ENCODE data around the gene UBA3. TPM values are rescaled to one million over a fixed set of nuclear protein-coding genes. Genes with fewer than 3 reads are reported as not detected.

UBA3 gene
- total RNA-seq, 5 donors from 2014 or later (not counting 1 experiment from before 2014, with no cell fraction given): 62.7 to 83.1 (median 73.2) TPM

DNA sequence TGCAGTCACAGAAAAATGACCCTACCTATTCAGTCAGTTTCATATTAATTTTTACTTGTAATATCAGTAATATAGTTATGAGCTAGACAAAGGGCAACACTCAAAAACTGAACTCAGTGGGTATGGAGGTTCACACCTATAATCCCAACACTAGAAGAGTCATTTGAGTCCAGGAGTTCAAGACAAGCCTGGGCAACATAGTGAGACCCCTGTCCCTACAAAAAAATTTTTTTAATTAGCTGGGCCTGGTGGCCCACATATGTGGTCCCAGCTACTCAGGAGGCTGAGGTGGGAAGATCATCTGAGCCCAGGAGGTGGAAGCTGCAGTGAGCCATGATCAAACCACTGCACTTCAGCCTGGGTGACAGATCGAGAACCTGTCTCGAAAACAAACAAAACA is 31.2 kb downstream of the UBA3 start:
- H3K4me3 ChIP-seq (ENCODE audit: control insufficient read depth in 1 of 2, extremely low read depth in 1 of 2, low read length in 1 of 2): no peak overlapping the region
- DNase-seq (no peak), ATAC-seq (replicated peaks in 1 of 4) (no peak)
- peaks cover 0 to 30% of the 10 kb centered on the region in 2 donors for H3K36me3 ChIP-seq (ENCODE audit: control insufficient read depth in 2 of 2, extremely low read depth in 1 of 2, insufficient read depth in 1 of 2, low read length in 1 of 2)
- H3K27me3 ChIP-seq (replicated peaks in 1 of 2; ENCODE audit: control insufficient read depth in 2 of 2, extremely low read depth in 1 of 2, insufficient read depth in 2 of 2, low read length in 1 of 2): no peaks in the 10 kb centered on the region
- Mint-ChIP-seq H3K36me3 (peaks cover 28% of the 10 kb centered on the region), H3K9me3 (no peaks in the 10 kb centered on the region), H3K4me1 (peaks cover 56 to 64% (median 57%) of the 10 kb centered on the region in 3 donors), H3K27me3 (no peaks in the 10 kb centered on the region), H3K4me3 (peak overlapping the region; percentile 37 to 99 (median 39)), H3K27ac (no peak overlapping the region)
- POLR2A ChIA-PET: interaction anchor here (0.6 kb wide), 2 partner anchors 17 to 30 kb away, joined by 3 read pairs; no protein-coding TSS in a partner anchor
- no CpG with 5 or more reads among the region's 2 CpGs for WGBS (ENCODE audit: insufficient coverage)
- H3K27ac ChIP-seq (ENCODE audit: low read length): no peak overlapping the region
- peaks cover 20 to 22% of the 10 kb centered on the region in 2 experiments for H3K4me1 ChIP-seq (ENCODE audit: control insufficient read depth in 1 of 2, extremely low read depth in 1 of 2, insufficient read depth in 2 of 2, low read length in 2 of 2)
- CTCF ChIA-PET: interaction anchor here (0.6 to 1.0 kb wide), 2 partner anchors 9 to 34 kb away, joined by 3 to 6 read pairs; no protein-coding TSS in a partner anchor
- H3K9me3 ChIP-seq: no peaks in the 10 kb centered on the region

DNA sequence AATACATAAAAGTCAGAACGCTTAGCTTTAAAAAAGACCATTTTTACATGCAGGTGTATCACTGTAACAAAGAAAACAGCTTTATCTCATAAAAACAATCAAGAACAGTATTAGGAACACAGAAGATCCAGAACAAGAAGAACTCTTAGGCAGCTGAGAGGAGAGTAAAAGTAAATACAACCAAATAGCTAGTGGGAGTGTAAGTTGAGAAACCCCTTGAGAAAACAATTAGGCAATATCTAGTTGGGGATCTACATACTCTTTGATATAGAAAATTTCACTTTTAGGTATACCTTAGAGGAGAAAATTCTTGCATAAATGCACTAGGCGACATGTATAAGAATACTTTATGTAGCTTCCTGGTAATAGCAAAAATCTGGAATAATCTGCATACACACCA is 35.6 kb downstream of the UBA3 start:
- H3K27ac Mint-ChIP-seq: no peak overlapping the region
- ChIA-PET POLR2A (interaction anchor here (0.5 to 1.7 kb wide), 7 partner anchors 8 to 55 kb away, joined by 3 to 7 read pairs (median 4); partner anchors contain the start of gene TMF1 (in 1 of the 2)), CTCF (interaction anchor here in 1 of 2 donors (0.7 kb wide), 1 partner anchor 139 kb away, joined by 3 read pairs; no protein-coding TSS in a partner anchor)
- no CpG with 5 or more reads among the region's 2 CpGs for WGBS (ENCODE audit: insufficient coverage)
- Histone ChIP-seq H3K27ac (ENCODE audit: low read length) (no peak overlapping the region), H3K36me3 (ENCODE audit: control insufficient read depth in 2 of 2, extremely low read depth in 1 of 2, insufficient read depth in 1 of 2, low read length in 1 of 2) (peaks cover 0 to 55% of the 10 kb centered on the region in 2 donors), H3K27me3 (replicated peaks in 1 of 2; ENCODE audit: control insufficient read depth in 2 of 2, extremely low read depth in 1 of 2, insufficient read depth in 2 of 2, low read length in 1 of 2) (no peaks in the 10 kb centered on the region), H3K4me3 (ENCODE audit: control insufficient read depth in 1 of 2, extremely low read depth in 1 of 2, low read length in 1 of 2) (no peak overlapping the region), H3K4me1 (ENCODE audit: control insufficient read depth in 1 of 2, extremely low read depth in 1 of 2, insufficient read depth in 2 of 2, low read length in 2 of 2) (peaks cover 4 to 8% of the 10 kb centered on the region in 2 experiments), H3K9me3 (no peaks in the 10 kb centered on the region)
- H3K4me1 Mint-ChIP-seq: peaks cover 32 to 41% (median 34%) of the 10 kb centered on the region in 3 donors
- H3K9me3 Mint-ChIP-seq: no peaks in the 10 kb centered on the region
- no peak for DNase-seq
- H3K4me3 Mint-ChIP-seq: no peak overlapping the region
- no peak for ATAC-seq (replicated peaks in 1 of 4)
- H3K36me3 Mint-ChIP-seq: peaks cover 46% of the 10 kb centered on the region
- no peaks in the 10 kb centered on the region for H3K27me3 Mint-ChIP-seq

DNA sequence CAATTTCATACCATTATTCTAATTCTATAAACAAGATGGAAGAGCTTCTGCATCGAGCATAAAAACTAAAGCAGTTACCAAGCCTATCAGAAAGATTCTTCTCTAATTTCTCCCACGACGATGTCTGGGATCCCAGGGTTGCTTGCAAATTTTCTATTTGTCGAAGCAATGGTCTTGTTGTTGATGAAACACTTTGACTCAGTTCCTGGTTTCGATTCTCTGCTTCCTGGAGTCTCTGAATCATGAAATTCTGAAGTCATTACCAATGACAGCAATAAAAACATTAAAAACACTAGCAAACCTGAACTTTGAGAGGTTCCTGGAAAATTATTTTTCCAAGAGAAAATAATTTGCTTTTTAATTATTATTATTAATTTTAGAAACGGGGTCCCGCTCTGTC is 46.7 kb downstream of the UBA3 start:
- no peaks in the 10 kb centered on the region for H3K9me3 ChIP-seq
- no peak overlapping the region for H3K27ac ChIP-seq (ENCODE audit: low read length)
- H3K4me1 ChIP-seq (ENCODE audit: control insufficient read depth in 1 of 2, extremely low read depth in 1 of 2, insufficient read depth in 2 of 2, low read length in 2 of 2): no peaks in the 10 kb centered on the region
- no peaks in the 10 kb centered on the region for H3K27me3 ChIP-seq (replicated peaks in 1 of 2; ENCODE audit: control insufficient read depth in 2 of 2, extremely low read depth in 1 of 2, insufficient read depth in 2 of 2, low read length in 1 of 2)
- no peak overlapping the region for H3K27ac Mint-ChIP-seq
- no peaks in the 10 kb centered on the region for H3K9me3 Mint-ChIP-seq
- H3K4me3 Mint-ChIP-seq: no peak overlapping the region
- no peak for DNase-seq
- POLR2A ChIA-PET: interaction anchor here in 1 of 2 donors (0.7 to 0.8 kb wide), 2 partner anchors 11 to 13 kb away, joined by 3 to 6 read pairs; no protein-coding TSS in a partner anchor
- no peak for ATAC-seq (replicated peaks in 1 of 4)
- WGBS (ENCODE audit: insufficient coverage): 84% methylated on average over 5 of the region's 7 CpGs
- peaks cover 6 to 75% of the 10 kb centered on the region in 2 donors for H3K36me3 ChIP-seq (ENCODE audit: control insufficient read depth in 2 of 2, extremely low read depth in 1 of 2, insufficient read depth in 1 of 2, low read length in 1 of 2)
- no peak overlapping the region for H3K4me3 ChIP-seq (ENCODE audit: control insufficient read depth in 1 of 2, extremely low read depth in 1 of 2, low read length in 1 of 2)
- CTCF ChIA-PET: no interaction called here
- H3K27me3 Mint-ChIP-seq: no peaks in the 10 kb centered on the region
- peaks cover 4 to 9% (median 6%) of the 10 kb centered on the region in 3 donors for H3K4me1 Mint-ChIP-seq
- peaks cover 56% of the 10 kb centered on the region for H3K36me3 Mint-ChIP-seq

DNA sequence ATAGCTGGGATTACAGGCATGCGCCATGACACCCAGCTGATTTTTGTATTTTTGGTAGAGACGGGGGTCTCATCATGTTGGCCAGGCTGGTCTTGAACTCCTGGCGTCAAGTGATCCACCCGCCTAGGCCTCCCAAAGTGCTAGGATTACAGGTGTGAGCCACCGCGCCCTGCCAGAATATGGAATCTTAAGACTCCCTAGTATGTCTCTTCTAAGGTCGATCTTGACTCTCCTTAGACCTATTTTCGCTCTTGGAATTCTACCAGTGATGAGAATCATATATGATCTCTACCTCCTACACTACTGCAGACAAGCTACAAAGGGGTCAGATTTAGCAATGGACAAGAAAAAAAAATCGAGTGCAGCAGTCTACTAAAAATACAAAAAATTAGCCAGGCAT is 47.4 kb downstream of the UBA3 start:
- ChIA-PET CTCF (interaction anchor here in 1 of 2 donors (0.7 kb wide), 1 partner anchor 25 kb away, joined by 4 read pairs; no protein-coding TSS in a partner anchor), POLR2A (interaction anchor here in 1 of 2 donors (0.6 to 1.3 kb wide), 3 partner anchors 15 to 19 kb away, joined by 3 to 7 read pairs (median 3); no protein-coding TSS in a partner anchor)
- Histone ChIP-seq H3K36me3 (ENCODE audit: control insufficient read depth in 2 of 2, extremely low read depth in 1 of 2, insufficient read depth in 1 of 2, low read length in 1 of 2) (peaks cover 6 to 73% of the 10 kb centered on the region in 2 donors), H3K4me1 (ENCODE audit: control insufficient read depth in 1 of 2, extremely low read depth in 1 of 2, insufficient read depth in 2 of 2, low read length in 2 of 2) (no peaks in the 10 kb centered on the region), H3K27me3 (replicated peaks in 1 of 2; ENCODE audit: control insufficient read depth in 2 of 2, extremely low read depth in 1 of 2, insufficient read depth in 2 of 2, low read length in 1 of 2) (no peaks in the 10 kb centered on the region), H3K4me3 (ENCODE audit: control insufficient read depth in 1 of 2, extremely low read depth in 1 of 2, low read length in 1 of 2) (no peak overlapping the region), H3K9me3 (no peaks in the 10 kb centered on the region), H3K27ac (ENCODE audit: low read length) (no peak overlapping the region)
- no peak overlapping the region for H3K27ac Mint-ChIP-seq
- no peak overlapping the region for H3K4me3 Mint-ChIP-seq
- H3K4me1 Mint-ChIP-seq: peaks cover 4 to 9% (median 6%) of the 10 kb centered on the region in 3 donors
- WGBS (ENCODE audit: insufficient coverage): 97% methylated on average over 6 of the region's 9 CpGs
- ATAC-seq (replicated peaks in 1 of 4) (no peak), DNase-seq (no peak)
- H3K9me3 Mint-ChIP-seq: no peaks in the 10 kb centered on the region
- peaks cover 58% of the 10 kb centered on the region for H3K36me3 Mint-ChIP-seq
- no peaks in the 10 kb centered on the region for H3K27me3 Mint-ChIP-seq

DNA sequence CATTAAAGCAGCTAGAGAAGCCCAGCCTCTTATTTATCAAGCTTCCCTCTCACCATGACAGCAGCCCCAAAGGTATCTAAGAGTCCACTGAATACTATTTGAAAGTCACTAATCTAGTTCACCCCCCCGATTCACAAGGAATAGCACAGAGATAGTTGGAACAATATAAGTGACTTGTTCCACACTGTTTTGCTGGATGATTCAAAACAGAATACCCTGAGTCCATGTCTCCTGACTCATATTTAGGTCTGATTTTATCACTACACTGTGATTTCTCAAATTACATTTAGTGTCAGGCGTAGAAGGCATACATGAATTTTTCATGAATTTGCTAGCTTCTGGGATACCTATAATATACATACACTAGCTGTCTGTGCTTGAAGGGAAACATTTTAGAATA is 48.0 kb downstream of the UBA3 start:
- no peak overlapping the region for H3K4me3 Mint-ChIP-seq
- ChIA-PET POLR2A (interaction anchor here (0.6 to 1.9 kb wide), 7 partner anchors 13 to 60 kb away, joined by 3 to 11 read pairs (median 4); no protein-coding TSS in a partner anchor), CTCF (interaction anchor here (0.5 to 1.2 kb wide), 5 partner anchors 12 to 1239 kb away, joined by 3 to 7 read pairs (median 4); no protein-coding TSS in a partner anchor)
- peaks cover 6 to 70% of the 10 kb centered on the region in 2 donors for H3K36me3 ChIP-seq (ENCODE audit: control insufficient read depth in 2 of 2, extremely low read depth in 1 of 2, insufficient read depth in 1 of 2, low read length in 1 of 2)
- H3K4me3 ChIP-seq (ENCODE audit: control insufficient read depth in 1 of 2, extremely low read depth in 1 of 2, low read length in 1 of 2): no peak overlapping the region
- H3K9me3 Mint-ChIP-seq: no peaks in the 10 kb centered on the region
- no peaks in the 10 kb centered on the region for H3K4me1 ChIP-seq (ENCODE audit: control insufficient read depth in 1 of 2, extremely low read depth in 1 of 2, insufficient read depth in 2 of 2, low read length in 2 of 2)
- H3K27me3 Mint-ChIP-seq: no peaks in the 10 kb centered on the region
- DNase-seq (no peak), ATAC-seq (replicated peaks in 1 of 4) (no peak)
- H3K27ac ChIP-seq (ENCODE audit: low read length): no peak overlapping the region
- H3K9me3 ChIP-seq: no peaks in the 10 kb centered on the region
- no CpG with 5 or more reads among the region's 2 CpGs for WGBS (ENCODE audit: insufficient coverage)
- no peak overlapping the region for H3K27ac Mint-ChIP-seq
- no peaks in the 10 kb centered on the region for H3K27me3 ChIP-seq (replicated peaks in 1 of 2; ENCODE audit: control insufficient read depth in 2 of 2, extremely low read depth in 1 of 2, insufficient read depth in 2 of 2, low read length in 1 of 2)
- H3K36me3 Mint-ChIP-seq: peaks cover 61% of the 10 kb centered on the region
- peaks cover 4 to 9% (median 6%) of the 10 kb centered on the region in 3 donors for H3K4me1 Mint-ChIP-seq

DNA sequence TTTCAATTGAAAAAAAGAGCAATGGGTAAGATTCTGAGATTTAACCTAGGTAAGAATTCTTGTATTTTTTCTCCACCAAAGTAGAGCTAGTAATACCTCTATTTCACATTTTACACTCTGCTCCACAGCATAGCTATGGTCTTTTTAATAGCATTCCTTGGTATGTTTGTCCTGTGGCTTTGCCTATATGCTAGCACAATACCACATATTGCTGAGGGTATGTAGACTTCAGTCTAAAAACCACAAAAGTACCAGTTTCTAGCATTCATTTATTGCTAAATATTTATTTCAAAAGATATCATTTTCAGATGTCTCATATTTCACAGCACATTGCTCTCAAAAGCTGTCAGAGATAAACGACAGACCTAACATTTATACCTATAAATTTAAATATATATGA is 48.5 kb downstream of the UBA3 start:
- POLR2A ChIA-PET: interaction anchor here (0.6 to 1.9 kb wide), 6 partner anchors 13 to 60 kb away, joined by 3 to 11 read pairs (median 4); no protein-coding TSS in a partner anchor
- Histone ChIP-seq H3K27me3 (replicated peaks in 1 of 2; ENCODE audit: control insufficient read depth in 2 of 2, extremely low read depth in 1 of 2, insufficient read depth in 2 of 2, low read length in 1 of 2) (no peaks in the 10 kb centered on the region), H3K36me3 (ENCODE audit: control insufficient read depth in 2 of 2, extremely low read depth in 1 of 2, insufficient read depth in 1 of 2, low read length in 1 of 2) (peaks cover 4 to 69% of the 10 kb centered on the region in 2 donors), H3K4me1 (ENCODE audit: control insufficient read depth in 1 of 2, extremely low read depth in 1 of 2, insufficient read depth in 2 of 2, low read length in 2 of 2) (no peaks in the 10 kb centered on the region), H3K9me3 (no peaks in the 10 kb centered on the region), H3K27ac (ENCODE audit: low read length) (no peak overlapping the region), H3K4me3 (ENCODE audit: control insufficient read depth in 1 of 2, extremely low read depth in 1 of 2, low read length in 1 of 2) (no peak overlapping the region)
- no CpG with 5 or more reads among the region's 1 CpG for WGBS (ENCODE audit: insufficient coverage)
- peaks cover 60% of the 10 kb centered on the region for H3K36me3 Mint-ChIP-seq
- no peak overlapping the region for H3K27ac Mint-ChIP-seq
- CTCF ChIA-PET: interaction anchor here (0.5 to 1.2 kb wide), 5 partner anchors 12 to 1239 kb away, joined by 3 to 7 read pairs (median 3); no protein-coding TSS in a partner anchor
- ATAC-seq (replicated peaks in 1 of 4) (no peak), DNase-seq (no peak)
- peaks cover 4 to 7% (median 5%) of the 10 kb centered on the region in 3 donors for H3K4me1 Mint-ChIP-seq
- no peak overlapping the region for H3K4me3 Mint-ChIP-seq
- H3K9me3 Mint-ChIP-seq: no peaks in the 10 kb centered on the region
- H3K27me3 Mint-ChIP-seq: no peaks in the 10 kb centered on the region

Measured in T-cell (primary cell).